ENCODE data around the gene KAT6B.

DNA sequence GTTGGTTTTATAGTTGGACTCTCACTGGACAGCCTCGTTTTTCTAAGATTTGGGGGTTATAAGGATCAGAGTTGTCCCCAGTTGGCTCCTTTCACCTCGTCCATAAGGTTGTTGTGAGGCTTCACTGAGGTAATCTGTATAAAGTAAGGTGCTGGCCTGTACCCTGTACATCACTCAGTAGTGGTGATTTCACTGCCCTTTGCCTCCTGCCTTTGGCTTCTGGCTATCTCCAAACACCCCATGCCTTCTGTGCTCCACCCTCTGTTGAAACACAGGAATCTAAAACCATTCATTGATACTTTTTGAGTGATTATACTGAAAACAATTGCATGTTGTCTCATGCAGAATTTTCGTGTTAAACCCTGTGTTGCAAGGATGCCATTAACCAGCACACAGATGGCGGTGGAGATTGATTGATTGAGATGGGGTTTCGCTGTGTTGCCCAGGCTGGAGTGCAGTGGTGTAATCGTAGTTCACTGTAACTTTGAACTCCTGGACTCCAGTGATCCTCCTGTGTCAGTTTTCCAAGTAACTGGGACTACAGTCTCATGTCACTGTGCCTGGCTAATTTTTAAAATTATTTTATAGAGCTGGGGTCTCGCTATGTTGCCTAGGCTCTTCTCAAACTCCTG lies 55.0 kb downstream of the KAT6B start:
- TF ChIP-seq POLR2AphosphoS5 (IDR thresholded peaks at IDR 0.05; ENCODE audit: low read depth, low read length), result no peak
- TF ChIP-seq POLR2A (IDR thresholded peaks at IDR 0.05; ENCODE audit: low read depth, low read length), result no peak
- TF ChIP-seq TAF1 (IDR thresholded peaks at IDR 0.05; ENCODE audit: low read depth, low read length), result no peak
- no peak for TF ChIP-seq SPI1 (IDR thresholded peaks at IDR 0.05; ENCODE audit: low read depth, low read length)
- TF ChIP-seq PAX5 (IDR thresholded peaks at IDR 0.05; ENCODE audit: insufficient read depth, low read length, severe bottlenecking), result no peak

Measured in GM12891 (cell line).